GM18519 (cell line): ENCODE data around the gene MAN2A2.
"Not testable (repeated sequence)": the region's sequence is repeated elsewhere in the genome, so short reads cannot be mapped to it uniquely, and the experiment has no call there.

Experiments
- ATAC-seq: cut with Tn5 transposase; IDR thresholded peaks from one replicate; pipeline ENCODE4 v1.9.1; 2021; ENCODE audit warnings: mild to moderate bottlenecking, moderate library complexity; ENCODE audit not compliant: unreplicated experiment, low FRiP score

MAN2A2 gene

DNA sequence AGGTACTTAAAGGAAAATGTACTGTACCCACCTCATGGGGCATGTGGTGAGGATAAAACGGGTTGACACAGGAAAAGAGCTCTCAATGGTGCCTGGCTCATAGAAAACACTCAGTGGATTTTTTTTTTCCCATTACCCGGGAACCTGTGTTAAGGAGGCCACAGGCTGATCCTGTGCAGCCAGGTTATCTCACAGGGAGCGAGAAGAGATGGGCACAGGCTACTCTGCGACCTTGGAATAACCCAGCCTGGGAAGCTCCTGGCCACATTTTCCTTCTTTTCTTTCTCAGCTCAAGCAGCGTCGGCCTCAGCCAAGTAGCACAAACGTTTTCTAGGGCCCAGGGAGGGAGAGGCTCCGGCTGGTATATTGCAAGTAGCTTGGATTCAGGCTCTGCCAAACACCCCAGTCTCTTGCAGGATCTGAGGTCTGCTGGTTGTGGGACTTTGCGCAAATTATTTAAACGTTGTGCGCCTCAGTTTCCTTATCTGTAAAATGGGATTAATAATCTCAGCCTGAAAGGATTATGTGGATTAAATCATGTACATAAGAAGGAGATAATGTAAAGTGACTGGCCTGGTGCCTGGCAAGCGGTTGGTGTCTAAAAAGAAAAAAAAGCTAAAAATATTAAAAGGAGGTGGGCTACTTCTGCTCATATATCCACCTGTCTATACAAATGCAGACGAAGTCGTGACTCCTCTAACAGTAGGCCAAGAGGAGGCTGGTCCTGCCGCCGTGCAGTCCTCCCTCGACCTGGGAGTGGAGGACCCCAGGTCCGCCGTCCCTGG, 32.6 kb upstream of the MAN2A2 start:
- ATAC-seq, result no peak

DNA sequence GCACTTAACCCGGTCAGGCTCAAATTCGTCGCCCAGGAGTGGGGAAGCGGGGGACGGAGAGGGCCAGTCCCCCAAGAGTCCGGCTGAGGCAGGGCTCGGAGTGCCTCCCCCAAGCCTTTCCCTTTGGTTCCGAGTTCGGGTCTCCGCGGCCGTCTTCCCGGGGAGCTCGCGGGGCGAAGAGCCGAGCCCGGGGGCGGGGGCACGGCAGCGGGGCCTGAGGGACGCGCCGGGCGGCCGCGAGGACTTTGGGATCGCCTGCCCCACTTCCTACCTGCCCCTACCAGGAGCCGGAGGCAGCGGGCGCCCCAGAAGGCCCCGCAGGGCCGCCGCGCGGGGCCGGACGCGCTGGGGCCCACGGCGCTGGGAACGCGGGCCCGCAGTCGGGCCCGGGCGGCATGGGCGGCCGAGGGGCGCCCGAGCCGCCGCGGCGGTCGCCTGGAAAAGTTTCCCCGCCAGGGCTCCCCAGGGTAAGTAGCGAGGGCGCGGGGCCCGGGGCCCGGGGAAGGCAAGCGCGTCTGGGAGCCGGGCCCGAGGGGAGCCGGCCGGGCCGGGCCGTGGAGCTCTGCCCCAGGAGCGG, 31.9 kb upstream of the MAN2A2 start:
- ATAC-seq, result no peak

DNA sequence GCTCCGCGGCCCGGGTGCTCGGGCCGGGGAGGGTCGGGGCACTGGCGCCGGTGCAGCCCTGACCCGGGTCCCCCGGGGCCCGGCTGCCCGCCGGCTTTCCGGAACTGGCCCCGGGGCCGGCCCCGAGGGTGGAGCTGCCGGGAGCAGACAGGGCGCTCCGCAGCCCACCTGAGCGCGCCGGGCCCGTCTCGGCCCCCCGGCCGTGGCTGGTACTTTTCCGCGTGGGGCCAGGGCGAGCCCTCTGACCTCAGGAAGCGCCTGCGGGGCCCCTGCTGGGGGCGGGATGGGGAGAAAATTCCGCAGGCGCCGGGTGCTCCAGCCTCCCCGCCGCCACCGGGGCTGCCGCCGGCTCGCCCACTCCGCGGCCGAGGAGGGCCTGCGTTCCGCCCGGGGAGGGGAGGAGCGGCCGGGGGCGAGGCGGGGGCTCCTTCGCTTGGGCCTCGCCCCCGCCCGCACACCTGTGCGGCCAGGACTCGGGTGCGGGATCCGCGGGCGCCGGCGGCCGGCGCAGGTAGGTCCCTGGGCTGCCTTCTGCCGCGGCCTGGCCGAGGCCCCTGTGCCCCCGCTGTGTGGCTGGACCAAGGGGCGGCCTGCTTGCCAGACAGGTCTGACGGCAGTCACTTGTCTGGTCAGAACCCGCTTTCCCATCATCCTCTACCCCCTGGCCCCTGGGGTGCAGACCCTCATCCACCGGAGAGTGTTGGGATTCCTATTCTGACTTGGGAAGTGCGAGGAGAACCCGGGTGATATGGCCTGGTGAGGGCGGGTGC, 31.2 kb upstream of the MAN2A2 start:
- ATAC-seq, result no peak

DNA sequence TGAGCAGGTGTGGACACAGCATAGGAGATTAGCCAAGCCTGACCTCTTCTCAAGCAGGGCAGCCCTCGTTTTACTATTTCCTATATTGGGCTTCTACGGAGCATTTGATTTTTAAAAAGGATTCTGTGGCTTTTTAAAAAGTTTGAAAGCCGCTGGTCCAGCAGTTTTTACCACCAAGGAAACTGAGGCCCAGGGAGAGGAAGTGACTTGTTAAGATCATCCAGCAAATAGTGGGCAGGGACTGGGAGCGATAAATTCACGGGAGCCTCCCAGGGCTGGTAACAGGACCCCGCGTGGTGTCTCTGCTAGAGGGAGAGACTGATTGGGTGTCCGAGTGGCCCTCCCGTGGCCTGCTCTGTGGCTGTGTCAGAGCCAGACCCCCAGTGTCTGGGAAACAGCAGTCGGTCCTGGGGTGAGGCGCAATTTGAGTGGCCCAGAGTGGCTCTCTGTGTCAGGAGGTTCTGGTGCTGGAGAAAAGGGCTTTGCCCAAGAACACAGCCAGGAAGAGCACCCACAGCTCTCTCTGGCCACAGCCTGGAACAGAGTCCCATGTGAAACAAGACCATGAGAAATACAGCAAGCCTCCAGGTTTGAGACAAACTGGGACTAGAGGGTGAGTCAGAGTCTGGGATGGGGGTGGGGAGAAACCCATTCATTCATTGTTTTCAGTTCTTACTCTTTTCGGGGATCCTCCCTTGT, 30.5 kb upstream of the MAN2A2 start:
- ATAC-seq, result no peak

DNA sequence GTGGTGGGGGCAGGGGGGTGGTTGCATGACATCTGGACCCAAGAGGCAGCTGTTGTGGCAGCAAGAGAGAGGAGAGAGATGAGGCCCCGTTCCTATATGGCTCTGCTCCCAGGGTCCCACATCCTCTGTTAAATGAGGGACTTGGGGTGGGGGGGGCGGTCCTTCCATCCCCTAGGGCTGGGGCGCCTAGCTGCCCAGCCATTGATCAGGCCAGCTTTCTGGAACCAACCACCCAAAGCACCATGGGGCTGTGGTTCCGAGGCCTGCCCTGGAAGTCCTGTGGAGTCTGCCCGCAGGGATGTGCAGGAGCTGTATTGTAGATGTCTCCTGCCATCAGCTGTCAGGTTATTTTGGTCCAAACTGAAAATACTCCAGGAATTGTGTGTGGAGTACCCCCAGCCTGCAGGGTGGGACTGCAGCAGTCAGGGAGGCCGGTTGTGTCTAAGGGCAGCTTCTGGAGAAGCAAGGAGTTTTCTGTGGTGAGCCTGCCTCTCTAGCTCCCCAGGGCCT, 29.6 kb upstream of the MAN2A2 start:
- no peak for ATAC-seq

DNA sequence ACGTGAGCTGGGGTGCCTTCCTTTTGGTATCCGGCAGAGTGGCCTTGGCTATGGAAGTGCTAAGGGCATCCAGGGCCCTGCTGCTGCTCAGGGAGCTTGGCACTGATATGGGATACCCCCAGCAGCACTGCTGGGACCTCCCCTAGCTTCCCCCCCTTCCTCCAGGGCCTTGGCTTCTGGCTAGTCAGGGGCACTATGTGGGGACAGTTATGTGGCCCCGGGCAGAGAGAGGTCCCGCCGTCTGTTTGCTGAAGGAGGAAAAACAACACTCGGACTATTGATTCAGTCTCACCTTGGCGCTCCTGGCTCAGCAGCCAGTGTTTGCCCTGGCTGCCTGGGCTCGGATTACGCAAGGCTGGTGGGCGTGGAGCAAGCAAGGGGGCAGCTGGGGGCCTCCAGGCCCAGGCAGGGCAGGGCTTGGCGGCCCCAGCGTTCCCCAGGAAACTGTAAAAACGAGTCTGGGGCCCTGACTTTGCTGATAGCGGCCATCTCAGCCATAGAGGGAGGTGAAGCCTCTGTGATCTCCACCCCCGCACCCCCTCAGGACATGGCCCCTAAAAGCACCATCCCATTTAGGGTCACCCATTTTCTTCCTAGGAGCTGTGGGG, 29.0 kb upstream of the MAN2A2 start:
- no peak for ATAC-seq

DNA sequence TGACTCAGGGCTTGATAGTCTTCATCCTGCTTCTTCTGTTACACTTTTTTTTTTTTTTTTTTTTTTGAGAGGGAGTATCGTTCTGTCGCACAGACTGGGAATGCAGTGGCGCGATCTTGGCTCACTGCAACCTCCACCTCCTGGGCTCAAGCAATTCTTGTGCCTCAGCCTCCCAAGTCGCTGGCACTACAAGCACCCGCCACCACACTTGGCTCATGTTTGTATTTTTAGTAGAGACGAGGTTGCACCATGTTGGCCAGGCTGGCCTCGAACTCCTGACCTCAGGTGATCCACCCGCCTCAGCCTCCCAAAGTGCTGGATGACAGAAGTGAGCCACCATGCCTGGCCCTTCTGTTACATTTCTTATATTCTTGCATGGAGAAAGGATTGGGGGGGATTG, 28.1 kb upstream of the MAN2A2 start:
- not testable (repeated sequence) for ATAC-seq

DNA sequence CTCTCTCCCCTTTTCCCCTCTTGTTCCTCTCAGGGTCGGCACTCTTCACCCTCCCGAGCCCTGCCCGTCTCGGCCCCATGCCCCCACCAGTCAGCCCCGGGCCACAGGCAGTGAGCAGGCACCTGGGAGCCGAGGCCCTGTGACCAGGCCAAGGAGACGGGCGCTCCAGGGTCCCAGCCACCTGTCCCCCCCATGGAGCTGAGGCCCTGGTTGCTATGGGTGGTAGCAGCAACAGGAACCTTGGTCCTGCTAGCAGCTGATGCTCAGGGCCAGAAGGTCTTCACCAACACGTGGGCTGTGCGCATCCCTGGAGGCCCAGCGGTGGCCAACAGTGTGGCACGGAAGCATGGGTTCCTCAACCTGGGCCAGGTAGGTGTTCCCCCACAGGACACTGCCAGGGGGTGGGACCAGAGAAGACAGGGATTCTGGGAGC, 27.5 kb upstream of the MAN2A2 start:
- no peak for ATAC-seq

DNA sequence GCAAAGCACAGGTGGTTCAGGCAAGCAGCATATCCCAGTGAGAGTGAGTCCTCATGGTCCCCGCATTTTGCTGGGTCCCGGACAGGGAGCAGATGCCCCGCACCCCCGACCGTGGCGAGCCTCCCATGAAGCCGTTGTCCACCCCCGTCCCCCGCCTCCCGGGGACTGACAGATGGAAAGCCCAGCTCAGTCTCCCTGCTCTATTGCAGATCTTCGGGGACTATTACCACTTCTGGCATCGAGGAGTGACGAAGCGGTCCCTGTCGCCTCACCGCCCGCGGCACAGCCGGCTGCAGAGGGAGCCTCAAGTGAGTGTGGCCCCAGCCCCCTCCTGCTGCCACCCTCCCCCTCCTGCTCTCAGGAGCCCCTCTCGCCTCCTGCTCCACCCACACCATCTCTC, 27.1 kb upstream of the MAN2A2 start:
- ATAC-seq, result no peak

DNA sequence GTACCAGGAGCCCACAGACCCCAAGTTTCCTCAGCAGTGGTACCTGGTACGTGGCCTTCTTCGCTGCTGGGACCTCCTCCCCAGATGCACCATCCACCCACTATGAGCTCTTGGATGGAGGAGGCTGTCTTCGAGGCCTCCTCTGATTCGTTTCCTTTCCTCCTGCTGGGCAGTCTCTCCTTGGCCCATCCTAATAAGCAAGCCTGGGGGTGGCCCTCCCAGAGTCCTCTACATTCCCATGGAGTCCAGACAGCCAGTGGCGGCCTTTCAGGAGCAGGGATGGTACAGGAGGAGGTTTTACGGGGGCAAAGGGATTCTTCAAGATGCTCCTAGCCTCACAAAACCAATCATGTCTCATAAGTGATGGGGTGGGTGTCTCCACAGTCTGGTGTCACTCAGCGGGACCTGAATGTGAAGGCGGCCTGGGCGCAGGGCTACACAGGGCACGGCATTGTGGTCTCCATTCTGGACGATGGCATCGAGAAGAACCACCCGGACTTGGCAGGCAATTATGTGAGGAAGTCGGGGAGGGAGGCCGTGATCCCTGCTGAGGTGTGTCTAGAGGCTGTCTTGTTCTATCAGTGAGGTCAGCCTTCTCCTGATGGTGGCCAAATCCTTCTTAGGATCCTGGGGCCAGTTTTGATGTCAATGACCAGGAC, 26.5 kb upstream of the MAN2A2 start:
- ATAC-seq, result no peak

DNA sequence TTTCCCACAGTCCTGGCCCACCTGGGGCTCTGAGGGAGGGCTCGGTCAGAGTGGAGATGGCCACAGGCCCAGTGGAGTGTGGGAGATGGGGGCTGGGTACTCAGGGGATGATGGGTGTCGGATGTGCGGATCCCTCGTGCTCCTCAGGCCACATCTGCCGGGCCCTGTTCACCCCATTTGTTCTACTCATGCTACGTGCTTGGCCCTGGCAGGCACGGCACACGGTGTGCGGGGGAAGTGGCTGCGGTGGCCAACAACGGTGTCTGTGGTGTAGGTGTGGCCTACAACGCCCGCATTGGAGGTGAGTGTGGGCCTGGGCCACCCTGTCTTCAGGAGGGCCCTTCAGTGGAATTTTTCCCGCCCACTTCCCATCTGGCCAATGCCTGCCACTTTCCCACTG, 25.8 kb upstream of the MAN2A2 start:
- no peak for ATAC-seq

DNA sequence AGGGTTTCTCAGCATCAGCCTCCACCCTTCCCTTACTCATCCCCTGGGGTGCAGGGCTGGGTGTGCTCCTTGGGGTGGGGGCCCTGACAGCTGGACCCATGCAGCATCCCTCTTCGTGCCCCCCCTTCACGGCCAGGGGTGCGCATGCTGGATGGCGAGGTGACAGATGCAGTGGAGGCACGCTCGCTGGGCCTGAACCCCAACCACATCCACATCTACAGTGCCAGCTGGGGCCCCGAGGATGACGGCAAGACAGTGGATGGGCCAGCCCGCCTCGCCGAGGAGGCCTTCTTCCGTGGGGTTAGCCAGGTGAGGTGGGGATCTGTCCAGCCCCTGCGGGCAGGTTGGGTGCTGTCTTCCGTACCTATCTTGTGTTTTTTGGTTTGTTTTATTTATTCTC, 25.1 kb upstream of the MAN2A2 start:
- no peak for ATAC-seq

DNA sequence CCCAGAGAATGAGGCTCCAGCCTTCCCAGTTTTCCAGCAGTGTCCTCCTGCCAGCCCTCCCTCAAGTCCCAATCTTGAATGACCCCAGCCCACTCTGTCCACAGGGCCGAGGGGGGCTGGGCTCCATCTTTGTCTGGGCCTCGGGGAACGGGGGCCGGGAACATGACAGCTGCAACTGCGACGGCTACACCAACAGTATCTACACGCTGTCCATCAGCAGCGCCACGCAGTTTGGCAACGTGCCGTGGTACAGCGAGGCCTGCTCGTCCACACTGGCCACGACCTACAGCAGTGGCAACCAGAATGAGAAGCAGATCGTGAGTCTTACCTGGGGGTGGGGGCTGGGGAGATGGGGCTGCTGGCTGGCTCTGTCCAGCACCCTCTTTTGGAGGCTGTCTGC, 24.4 kb upstream of the MAN2A2 start:
- ATAC-seq, result no peak

DNA sequence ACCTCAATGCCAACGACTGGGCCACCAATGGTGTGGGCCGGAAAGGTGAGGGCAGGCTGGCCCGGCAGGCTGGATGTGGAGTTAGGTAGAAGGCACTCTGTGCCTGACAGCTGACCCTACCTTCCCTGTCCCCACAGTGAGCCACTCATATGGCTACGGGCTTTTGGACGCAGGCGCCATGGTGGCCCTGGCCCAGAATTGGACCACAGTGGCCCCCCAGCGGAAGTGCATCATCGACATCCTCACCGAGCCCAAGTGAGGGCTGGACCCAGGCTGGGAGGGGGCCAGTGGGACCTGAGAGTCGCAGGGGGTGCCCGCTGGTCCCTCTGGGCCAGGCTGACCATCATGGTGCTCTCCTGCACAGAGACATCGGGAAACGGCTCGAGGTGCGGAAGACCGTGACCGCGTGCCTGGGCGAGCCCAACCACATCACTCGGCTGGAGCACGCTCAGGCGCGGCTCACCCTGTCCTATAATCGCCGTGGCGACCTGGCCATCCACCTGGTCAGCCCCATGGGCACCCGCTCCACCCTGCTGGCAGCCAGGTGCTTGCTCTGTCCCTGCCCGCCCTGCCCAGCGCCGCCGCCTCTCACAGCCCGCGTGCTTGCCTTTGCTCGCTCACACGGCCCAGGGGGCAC, 23.3 kb upstream of the MAN2A2 start:
- ATAC-seq, result no peak

DNA sequence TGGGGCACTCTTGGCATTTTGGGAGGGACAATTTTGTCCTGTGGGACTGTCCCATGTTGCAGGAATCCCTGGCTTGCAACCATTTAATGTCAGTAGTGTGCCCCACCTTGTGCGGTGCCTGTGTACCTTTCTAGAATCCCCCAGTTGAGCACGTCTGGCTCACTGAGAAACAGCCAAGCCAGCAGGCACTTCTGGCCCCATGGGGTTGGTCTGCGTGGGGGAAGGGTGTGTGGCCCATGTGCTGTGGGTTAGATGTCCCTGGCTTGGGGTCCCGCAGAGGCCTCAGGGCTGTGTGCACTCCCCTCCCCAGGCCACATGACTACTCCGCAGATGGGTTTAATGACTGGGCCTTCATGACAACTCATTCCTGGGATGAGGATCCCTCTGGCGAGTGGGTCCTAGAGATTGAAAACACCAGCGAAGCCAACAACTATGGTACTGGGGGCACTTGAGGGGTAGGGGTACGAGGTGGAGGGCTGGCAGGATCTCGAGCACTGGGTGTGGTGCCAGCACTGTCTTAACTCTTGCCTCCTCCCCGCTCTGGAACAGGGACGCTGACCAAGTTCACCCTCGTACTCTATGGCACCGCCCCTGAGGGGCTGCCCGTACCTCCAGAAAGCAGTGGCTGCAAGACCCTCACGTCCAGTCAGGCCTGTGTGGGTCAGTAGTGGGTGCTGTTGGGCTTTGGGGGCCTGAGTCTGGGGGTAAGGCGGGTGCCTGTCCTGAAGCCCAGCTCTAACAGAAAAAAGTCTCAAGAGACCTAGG, 22.5 kb upstream of the MAN2A2 start:
- no peak for ATAC-seq

DNA sequence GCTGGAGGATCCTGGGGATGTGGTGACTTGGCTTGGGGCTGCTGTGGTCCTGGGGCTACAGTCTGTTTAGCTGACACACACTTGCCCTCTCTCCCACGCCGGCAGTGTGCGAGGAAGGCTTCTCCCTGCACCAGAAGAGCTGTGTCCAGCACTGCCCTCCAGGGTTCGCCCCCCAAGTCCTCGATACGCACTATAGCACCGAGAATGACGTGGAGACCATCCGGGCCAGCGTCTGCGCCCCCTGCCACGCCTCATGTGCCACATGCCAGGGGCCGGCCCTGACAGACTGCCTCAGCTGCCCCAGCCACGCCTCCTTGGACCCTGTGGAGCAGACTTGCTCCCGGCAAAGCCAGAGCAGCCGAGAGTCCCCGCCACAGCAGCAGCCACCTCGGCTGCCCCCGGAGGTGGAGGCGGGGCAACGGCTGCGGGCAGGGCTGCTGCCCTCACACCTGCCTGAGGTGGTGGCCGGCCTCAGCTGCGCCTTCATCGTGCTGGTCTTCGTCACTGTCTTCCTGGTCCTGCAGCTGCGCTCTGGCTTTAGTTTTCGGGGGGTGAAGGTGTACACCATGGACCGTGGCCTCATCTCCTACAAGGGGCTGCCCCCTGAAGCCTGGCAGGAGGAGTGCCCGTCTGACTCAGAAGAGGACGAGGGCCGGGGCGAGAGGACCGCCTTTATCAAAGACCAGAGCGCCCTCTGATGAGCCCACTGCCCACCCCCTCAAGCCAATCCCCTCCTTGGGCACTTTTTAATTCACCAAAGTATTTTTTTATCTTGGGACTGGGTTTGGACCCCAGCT, 21.7 kb upstream of the MAN2A2 start:
- no peak for ATAC-seq

DNA sequence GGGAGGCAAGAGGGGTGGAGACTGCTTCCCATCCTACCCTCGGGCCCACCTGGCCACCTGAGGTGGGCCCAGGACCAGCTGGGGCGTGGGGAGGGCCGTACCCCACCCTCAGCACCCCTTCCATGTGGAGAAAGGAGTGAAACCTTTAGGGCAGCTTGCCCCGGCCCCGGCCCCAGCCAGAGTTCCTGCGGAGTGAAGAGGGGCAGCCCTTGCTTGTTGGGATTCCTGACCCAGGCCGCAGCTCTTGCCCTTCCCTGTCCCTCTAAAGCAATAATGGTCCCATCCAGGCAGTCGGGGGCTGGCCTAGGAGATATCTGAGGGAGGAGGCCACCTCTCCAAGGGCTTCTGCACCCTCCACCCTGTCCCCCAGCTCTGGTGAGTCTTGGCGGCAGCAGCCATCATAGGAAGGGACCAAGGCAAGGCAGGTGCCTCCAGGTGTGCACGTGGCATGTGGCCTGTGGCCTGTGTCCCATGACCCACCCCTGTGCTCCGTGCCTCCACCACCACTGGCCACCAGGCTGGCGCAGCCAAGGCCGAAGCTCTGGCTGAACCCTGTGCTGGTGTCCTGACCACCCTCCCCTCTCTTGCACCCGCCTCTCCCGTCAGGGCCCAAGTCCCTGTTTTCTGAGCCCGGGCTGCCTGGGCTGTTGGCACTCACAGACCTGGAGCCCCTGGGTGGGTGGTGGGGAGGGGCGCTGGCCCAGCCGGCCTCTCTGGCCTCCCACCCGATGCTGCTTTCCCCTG, 21.0 kb upstream of the MAN2A2 start:
- ATAC-seq, result no peak
